Fibroblast of mammary gland (primary cell): ENCODE results near the gene LRP1.

ENCODE experiments used
- DNase-seq: peaks from one replicate; pipeline ENCODE4 v3.0.0-alpha.2; 2010; ENCODE audit warnings: low read depth
- H3K4me3 ChIP-seq: 2 replicates; pipeline ENCODE4 v1.5.1; 2011; ENCODE audit warnings: low read depth, mild to moderate bottlenecking, low read length, moderate library complexity; ENCODE audit not compliant: control insufficient read depth
- TF ChIP-seq, protein P1 (sequence below): conservative IDR thresholded peaks from 2 replicates; pipeline ENCODE4 v1.5.1; 2011; ENCODE audit warnings: low read depth, low read length, inconsistent platforms; ENCODE audit not compliant: control insufficient read depth, insufficient read depth

LRP1 gene

DNA sequence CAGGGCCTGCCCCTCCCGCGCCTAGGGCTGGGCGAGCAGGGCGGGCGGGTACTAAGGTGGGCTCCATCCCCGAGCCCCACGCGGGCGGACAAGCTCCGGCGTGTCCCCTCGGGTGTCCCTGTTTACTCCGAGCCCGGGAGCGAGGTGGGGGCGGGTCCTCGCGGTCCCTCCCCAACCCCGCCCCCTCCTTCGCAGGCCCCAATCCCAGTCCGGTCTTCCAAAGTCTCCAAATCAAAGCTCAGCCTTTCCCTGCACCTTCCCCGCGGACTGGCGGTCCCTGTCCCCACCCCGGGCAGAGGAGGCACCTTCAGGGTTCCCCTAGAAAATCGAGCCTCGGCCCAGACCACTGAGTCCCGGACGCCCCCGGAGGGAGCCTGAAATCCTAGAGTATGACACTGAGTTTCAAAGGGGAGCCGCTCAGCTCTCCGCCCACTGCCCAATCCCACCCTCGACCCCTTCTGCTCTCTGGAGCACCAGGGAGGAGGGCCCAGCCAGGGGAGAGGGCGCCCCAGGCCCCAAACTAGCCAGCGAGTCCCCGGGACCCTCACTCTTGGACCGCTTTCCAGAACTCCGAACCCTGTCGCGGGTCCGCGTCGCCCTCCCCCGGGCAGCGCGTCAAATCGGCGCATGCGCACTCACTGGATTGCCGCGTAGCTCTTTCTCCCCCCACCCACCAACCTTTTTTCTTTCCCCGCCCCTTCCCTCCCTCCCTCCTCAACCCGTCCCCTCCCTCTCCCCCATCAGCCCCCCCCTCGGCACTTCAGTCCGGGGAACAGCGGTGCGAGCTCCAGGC is at the start of gene LRP1:
LRP1 (plus strand) TSS at position 758 of the 793 bp plus-strand sequence. CDS start 482 bp downstream, outside the sequence.
- H3K4me3 ChIP-seq, result peak within 1 kb of the TSS; percentile 59
- peak; percentile 84 for DNase-seq
- TF ChIP-seq, protein P1, sequence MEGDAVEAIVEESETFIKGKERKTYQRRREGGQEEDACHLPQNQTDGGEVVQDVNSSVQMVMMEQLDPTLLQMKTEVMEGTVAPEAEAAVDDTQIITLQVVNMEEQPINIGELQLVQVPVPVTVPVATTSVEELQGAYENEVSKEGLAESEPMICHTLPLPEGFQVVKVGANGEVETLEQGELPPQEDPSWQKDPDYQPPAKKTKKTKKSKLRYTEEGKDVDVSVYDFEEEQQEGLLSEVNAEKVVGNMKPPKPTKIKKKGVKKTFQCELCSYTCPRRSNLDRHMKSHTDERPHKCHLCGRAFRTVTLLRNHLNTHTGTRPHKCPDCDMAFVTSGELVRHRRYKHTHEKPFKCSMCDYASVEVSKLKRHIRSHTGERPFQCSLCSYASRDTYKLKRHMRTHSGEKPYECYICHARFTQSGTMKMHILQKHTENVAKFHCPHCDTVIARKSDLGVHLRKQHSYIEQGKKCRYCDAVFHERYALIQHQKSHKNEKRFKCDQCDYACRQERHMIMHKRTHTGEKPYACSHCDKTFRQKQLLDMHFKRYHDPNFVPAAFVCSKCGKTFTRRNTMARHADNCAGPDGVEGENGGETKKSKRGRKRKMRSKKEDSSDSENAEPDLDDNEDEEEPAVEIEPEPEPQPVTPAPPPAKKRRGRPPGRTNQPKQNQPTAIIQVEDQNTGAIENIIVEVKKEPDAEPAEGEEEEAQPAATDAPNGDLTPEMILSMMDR, result no peak

DNA sequence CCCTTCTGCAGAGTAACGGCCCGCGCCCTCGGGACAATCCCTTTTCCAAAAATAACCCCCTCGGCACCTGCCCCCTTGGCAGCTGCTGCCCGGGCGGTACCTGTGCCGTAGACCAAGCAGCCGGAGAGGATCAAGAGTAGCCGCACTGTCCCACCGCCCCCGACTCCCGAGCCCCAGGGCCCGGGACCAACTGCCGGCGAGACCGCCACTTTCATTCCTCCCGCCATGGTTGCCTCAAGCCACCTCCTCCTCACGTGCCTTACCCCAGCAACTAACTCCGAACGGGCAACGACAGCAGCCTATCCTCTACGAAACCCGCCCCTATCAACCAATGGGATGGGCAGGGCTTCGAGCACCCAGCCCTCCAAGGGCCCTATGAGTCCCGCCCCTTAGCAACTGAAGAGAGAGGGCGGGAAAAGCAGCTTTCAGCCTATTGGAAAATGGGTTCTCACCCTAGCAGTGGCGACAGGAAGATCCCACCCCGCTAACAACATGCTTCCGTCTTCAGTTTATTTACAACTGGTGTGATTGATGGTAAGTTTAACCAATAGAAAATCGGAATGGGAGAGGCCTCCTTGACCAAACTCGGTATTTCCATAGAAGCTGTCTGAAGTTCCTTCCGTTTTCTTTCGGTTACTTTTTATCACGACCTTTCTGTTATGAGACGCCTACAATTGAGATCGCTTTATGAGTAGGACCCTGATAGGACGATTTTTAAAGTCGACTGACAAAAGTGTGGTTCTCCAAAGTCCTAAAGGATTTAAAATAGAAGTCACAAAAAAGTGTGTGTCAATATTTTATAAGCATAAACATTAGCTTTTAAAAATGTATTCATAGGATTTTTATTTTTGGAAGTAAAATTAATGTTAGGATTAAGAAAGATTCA is 49.5 kb upstream of the LRP1 start, which contains the start of gene NEMP1:
NEMP1 (minus strand) TSS at position 273 of the 886 bp plus-strand sequence; CDS start at position 227, 46 bp downstream.
- TF ChIP-seq, protein P1, result no peak
- H3K4me3 ChIP-seq, result peak within 1 kb of the TSS; percentile 85
- DNase-seq, result peak; percentile 100

DNA sequence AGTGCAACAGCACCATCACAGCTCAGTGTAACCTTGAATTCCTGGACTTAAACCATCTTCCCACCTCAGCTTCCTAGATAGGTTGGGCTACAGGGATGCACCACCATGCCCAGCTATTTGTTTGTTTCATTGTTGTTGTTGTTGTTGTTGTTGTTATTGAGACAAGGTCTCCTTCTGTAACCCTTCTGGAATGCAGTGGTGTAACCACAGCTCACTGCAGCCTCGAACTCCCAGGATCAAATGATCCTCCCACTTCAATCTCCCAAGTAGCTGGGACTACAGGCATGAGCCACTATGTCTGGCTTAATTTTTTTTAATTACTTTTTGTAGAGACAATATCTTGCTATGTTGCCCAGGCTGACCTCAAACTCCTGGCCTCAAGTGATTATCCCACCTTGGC is 48.5 kb upstream of the LRP1 start:
- no peak for DNase-seq
- TF ChIP-seq, protein P1, result no peak
- H3K4me3 ChIP-seq, result no peak overlapping the region

DNA sequence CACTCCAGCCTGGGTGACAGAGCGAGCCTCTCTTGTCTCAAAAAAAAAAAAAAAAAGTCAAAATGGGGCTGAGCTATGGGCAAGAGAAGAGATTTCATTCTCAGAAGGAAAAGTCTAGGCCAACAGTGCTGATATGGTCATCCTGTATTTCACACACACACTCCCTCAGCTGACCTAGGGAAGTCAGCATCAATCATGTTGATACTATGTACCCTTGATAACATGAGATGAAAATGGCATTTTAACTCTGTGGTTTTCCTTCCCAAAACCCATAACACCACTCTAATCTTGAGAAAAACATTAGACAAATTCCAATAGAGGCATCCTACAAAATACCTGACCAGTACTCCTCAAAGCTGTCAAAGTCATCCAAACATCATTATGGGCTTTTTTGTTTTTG is 47.4 kb upstream of the LRP1 start:
- TF ChIP-seq, protein P1, result no peak
- no peak overlapping the region for H3K4me3 ChIP-seq
- DNase-seq, result no peak

DNA sequence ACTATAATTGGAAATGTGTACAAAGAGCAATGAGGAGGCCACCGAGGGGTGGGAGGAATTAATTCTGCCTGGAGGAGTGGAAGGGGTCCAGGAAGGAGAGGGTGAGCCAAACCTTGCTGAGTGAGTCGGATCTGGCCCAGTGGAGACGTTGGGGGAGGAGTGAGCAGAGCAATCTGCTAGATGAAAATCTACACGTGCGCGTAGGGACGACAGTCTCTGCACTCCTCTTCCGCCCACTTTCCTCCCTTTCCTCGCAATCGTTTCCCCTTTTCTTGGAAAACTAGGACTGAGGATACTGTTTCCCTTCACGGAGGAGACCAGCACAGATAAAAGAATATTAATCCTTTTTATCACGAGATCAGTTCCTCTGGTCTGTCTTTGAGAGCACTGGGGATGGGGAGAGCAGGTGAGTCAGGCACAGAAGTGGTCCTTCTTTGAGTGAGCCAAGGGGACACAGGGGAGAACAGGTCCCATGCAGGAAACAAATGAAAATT is 42.2 kb upstream of the LRP1 start:
- peak overlapping the region; percentile 81 for H3K4me3 ChIP-seq
- TF ChIP-seq, protein P1, result no peak
- DNase-seq, result peak; percentile 83

DNA sequence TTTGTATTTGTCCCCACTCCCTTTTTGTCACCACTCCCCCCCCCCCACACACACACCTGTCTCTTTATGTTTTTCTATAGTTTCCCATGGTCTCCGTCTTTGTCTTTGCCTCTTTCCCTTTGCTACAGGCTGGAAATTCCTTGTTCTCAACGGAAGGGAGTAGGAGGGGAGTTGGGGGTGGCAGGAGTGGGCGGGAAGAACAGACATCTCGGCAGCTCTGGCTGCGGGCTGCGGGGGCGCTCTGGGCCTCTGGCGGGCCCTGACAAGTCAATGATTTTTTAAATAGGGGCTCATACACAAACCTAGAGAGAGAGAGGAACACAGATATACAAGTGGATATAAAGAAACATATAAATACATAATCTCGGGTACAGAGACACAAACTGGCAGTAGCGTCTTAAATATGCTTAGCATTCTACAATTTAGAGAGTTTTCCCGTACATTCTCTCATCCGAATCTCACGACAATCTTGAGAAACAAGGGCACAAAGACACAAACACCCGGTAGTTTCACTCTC is 41.7 kb upstream of the LRP1 start:
- peak; percentile 77 for DNase-seq
- TF ChIP-seq, protein P1, result peak; percentile 18
- H3K4me3 ChIP-seq, result peak overlapping the region; percentile 81
